Small intestine (tissue), 7 donors: ENCODE results near the gene TMEM11. TPM values are rescaled to one million over a fixed set of nuclear protein-coding genes. Genes with fewer than 3 reads are reported as not detected.

Experiments used
- DNase-seq, 2 donors: peaks; one replicate each; pipeline versions ENCODE4 v3.0.0 to v3.0.0-alpha.2; 2013
- FAIRE-seq: peaks from 2 replicates; lab custom pipeline; 2012; peaks lifted over from hg19 to GRCh38; lab: Jason Lieb, UNC
- H3K27ac ChIP-seq, 3 donors: one replicate each; pipeline ENCODE4 v1.5.1; 2013; ENCODE audit warnings: low read length in 2 of 3, mild to moderate bottlenecking in 2 of 3, control low read depth in 1 of 3, inconsistent platforms in 1 of 3, low read depth in 1 of 3, moderate library complexity in 1 of 3
- H3K27me3 ChIP-seq, 3 donors: one replicate each; pipeline ENCODE4 v1.6.1; 2013; ENCODE audit warnings: low read length in 3 of 3, inconsistent platforms in 1 of 3; ENCODE audit not compliant: control insufficient read depth in 3 of 3, insufficient read depth in 3 of 3
- H3K36me3 ChIP-seq, 3 donors: one replicate each; pipeline ENCODE4 v1.6.1; 2013; ENCODE audit warnings: low read length in 3 of 3, inconsistent platforms in 1 of 3, low read depth in 1 of 3, mild to moderate bottlenecking in 1 of 3, moderate library complexity in 1 of 3; ENCODE audit not compliant: control insufficient read depth in 3 of 3, insufficient read depth in 2 of 3
- H3K4me1 ChIP-seq, 3 donors: one replicate each; pipeline ENCODE4 v1.6.1; 2013; ENCODE audit warnings: low read length in 2 of 3, inconsistent platforms in 1 of 3, low read depth in 1 of 3, mild to moderate bottlenecking in 1 of 3, moderate library complexity in 1 of 3; ENCODE audit not compliant: control insufficient read depth in 3 of 3, insufficient read depth in 2 of 3
- H3K4me3 ChIP-seq, 3 donors: one replicate each; pipeline ENCODE4 v1.5.1; 2013; ENCODE audit warnings: low read length in 3 of 3, control low read depth in 1 of 3, inconsistent platforms in 1 of 3, low read depth in 1 of 3, mild to moderate bottlenecking in 1 of 3, moderate library complexity in 1 of 3
- H3K9me3 ChIP-seq, 2 donors: one replicate each; pipeline ENCODE4 v1.6.1; 2013; ENCODE audit warnings: low read depth in 1 of 2, low read length in 1 of 2; ENCODE audit not compliant: control insufficient read depth in 2 of 2, insufficient read depth in 1 of 2
- WGBS, 3 donors: extraction: QIAGEN DNeasy Blood & Tissue Kit; methylation state at CpG; one replicate each; pipeline ENCODE4 v1.1.7; 2013; 5-methylcytosine and 5-hydroxymethylcytosine counted together
- polyA plus RNA-seq, 4 donors: library from polyadenylated mRNA; stranded (reverse) in 3 of 4; unstranded in 1 of 4; fragments of 200-250 nt in 3 of 4; fragments of 120-200 nt in 1 of 4; gene quantifications; one replicate each; pipeline versions ENCODE4 v1.2.1 to v1.2.3, GENCODE V29; 2013
- donor health status: healthy with polysubstance abuse.
- donor health status: control.
- donor health status: control.
- donor health status: Bipolar disorder and iron deficiency.
- donor health status: healthy.

Gene TMEM11
- polyA plus RNA-seq, 4 donors: 21.5 to 38.7 (median 26.9) TPM

- H3K36me3 ChIP-seq: peaks cover 0 to 25% (median 0%) of the 10 kb centered on the region in 3 donors
- H3K4me3 ChIP-seq: no peak overlapping the region
- FAIRE-seq: no peak
- DNase-seq: no peak
- H3K27me3 ChIP-seq: no peaks in the 10 kb centered on the region
- no peak overlapping the region for H3K27ac ChIP-seq
- H3K9me3 ChIP-seq: no peaks in the 10 kb centered on the region
- no peaks in the 10 kb centered on the region for H3K4me1 ChIP-seq
- WGBS, 3 donors: 90 to 96% (median 94%) methylated on average over 13 of the region's 13 CpGs
Measured at GRCh38 chr17:21177854-21178600, 35.9 kb downstream of the TMEM11 start.

DNA sequence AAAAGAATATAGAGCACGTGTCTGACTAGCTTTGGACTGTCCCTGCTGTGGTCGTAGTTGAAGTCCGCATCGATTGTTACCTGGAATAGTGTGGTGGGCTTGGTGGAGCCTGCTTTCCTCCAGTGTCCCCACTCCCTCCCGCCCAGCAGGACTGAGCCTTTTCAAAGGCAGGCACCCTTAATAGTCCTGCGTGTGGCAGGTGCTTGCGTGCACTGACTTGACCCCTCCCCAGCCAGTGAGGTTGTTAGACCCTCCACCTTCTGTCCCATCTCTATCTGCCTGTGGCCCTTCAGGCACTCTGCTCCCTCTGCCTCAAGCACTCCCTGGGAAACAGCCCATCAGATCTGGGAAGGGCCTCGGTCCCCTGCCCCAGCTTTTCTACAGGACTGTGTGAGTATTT, 36.6 kb downstream of the TMEM11 start:
- H3K27ac ChIP-seq: no peak overlapping the region
- FAIRE-seq: no peak
- no peak for DNase-seq
- peaks cover 0 to 29% (median 0%) of the 10 kb centered on the region in 3 donors for H3K36me3 ChIP-seq
- no peak overlapping the region for H3K4me3 ChIP-seq
- no peaks in the 10 kb centered on the region for H3K4me1 ChIP-seq
- 95 to 96% (median 95%) methylated on average over 8 of the region's 8 CpGs for WGBS, 3 donors
- no peaks in the 10 kb centered on the region for H3K27me3 ChIP-seq
- H3K9me3 ChIP-seq: no peaks in the 10 kb centered on the region

DNA sequence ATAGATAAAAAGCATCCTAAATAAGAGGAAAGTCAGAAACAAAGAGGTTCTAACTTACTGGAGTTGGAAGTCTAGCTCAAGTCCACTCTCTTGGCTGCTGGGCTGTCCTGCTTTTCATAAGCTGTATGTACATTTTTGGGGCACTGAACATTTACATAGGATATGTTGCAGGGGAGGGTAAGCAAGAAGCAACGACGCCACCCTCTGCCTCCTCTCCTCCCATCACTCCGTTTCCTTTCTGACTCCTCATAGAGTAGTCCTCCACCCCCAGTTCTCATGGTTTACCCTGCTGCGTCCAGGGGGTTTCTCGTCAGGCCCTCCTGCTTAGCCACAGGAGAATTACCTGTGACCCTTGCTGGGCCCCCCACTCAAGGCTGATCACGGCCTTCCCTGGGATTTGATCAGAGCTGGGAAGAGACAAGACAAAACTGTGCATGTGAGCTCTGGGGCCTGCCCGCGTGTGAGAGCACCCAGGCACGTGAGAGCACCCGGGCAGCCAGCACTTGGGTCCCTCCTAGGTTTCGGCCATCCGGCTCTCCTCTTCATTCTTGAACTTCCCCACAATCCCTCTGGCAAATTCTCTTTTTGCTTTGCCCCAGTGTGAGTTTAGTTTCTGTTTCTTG, 37.1 kb downstream of the TMEM11 start:
- FAIRE-seq (no peak), DNase-seq (no peak)
- H3K27ac ChIP-seq: no peak overlapping the region
- WGBS, 3 donors: 85 to 88% (median 87%) methylated on average over 12 of the region's 12 CpGs
- no peak overlapping the region for H3K4me3 ChIP-seq
- H3K27me3 ChIP-seq: no peaks in the 10 kb centered on the region
- no peaks in the 10 kb centered on the region for H3K9me3 ChIP-seq
- H3K4me1 ChIP-seq: no peaks in the 10 kb centered on the region
- H3K36me3 ChIP-seq: peaks cover 0 to 33% (median 0%) of the 10 kb centered on the region in 3 donors

DNA sequence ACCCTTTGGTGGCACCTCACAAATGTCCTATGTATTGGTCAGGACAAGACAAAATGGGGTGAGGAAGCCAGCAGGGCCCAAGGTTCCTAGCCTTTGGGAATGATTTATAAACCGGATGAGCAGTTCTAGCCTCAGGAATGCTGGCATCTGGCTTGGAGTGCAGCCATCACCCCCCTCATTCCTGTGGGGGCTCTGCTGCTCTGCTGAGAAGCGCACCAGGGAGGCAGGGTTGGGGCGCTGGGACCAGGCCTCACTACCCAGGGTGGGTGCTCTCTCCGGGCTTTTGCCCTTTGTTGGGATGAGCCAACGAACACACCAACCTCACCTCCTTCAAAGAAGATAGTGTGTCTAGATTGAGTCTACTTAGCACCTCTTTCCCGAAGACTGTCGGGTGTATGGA, 39.2 kb downstream of the TMEM11 start:
- Histone ChIP-seq H3K36me3 (peaks cover 0 to 34% (median 0%) of the 10 kb centered on the region in 3 donors), H3K9me3 (no peaks in the 10 kb centered on the region), H3K27me3 (no peaks in the 10 kb centered on the region), H3K27ac (no peak overlapping the region), H3K4me1 (no peaks in the 10 kb centered on the region), H3K4me3 (no peak overlapping the region)
- 94 to 95% (median 94%) methylated on average over 7 of the region's 7 CpGs for WGBS, 3 donors
- DNase-seq (no peak), FAIRE-seq (no peak)

DNA sequence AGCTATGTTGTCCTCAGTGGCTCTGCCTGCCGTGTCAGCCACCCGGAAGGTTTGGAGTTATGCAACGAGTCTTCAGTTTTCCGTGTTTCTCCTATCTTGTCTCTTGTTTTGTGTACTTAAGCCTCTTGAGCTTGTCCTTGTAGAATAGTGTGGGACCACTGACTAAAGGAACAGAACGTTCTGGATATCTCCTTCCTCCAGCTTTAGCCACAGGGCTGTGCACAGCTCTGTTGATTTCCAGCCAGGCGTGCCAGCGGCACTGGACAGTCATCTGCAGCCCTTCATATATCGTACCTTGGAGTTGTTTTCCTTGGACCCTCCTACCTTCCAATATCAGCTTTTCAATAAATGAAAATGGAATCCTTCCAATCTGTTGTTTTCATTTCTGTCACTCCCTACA, 39.8 kb downstream of the TMEM11 start:
- DNase-seq (no peak), FAIRE-seq (no peak)
- Histone ChIP-seq H3K27me3 (no peaks in the 10 kb centered on the region), H3K27ac (no peak overlapping the region), H3K4me1 (no peaks in the 10 kb centered on the region), H3K9me3 (no peaks in the 10 kb centered on the region), H3K4me3 (no peak overlapping the region), H3K36me3 (peaks cover 0 to 32% (median 0%) of the 10 kb centered on the region in 3 donors)
- WGBS, 3 donors: 85 to 93% (median 90%) methylated on average over 8 of the region's 8 CpGs

DNA sequence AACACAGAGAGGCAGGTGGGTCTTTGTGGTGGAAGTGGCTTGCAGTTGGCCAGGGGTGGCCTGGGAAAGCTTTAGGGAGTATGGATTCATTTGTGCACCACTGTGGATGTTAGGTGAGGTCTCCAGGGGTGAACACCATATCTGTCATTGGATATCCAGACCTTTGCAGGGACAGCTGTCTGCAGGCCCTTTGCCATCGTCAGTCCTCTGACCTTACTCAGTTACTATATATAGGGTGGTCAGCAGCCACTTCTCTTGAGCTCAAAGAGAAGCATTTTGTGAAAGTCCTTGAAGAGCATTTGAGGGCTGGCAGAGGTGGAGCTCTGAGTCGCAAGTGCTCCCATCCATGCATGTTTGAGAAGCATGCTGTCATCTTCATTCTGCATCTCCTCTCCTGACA, 40.4 kb downstream of the TMEM11 start:
- 81 to 98% (median 89%) methylated on average over 2 of the region's 2 CpGs for WGBS, 3 donors
- Histone ChIP-seq H3K4me1 (no peaks in the 10 kb centered on the region), H3K36me3 (peaks cover 0 to 32% (median 0%) of the 10 kb centered on the region in 3 donors), H3K27ac (no peak overlapping the region), H3K9me3 (no peaks in the 10 kb centered on the region), H3K4me3 (no peak overlapping the region), H3K27me3 (no peaks in the 10 kb centered on the region)
- FAIRE-seq: no peak
- DNase-seq: no peak

DNA sequence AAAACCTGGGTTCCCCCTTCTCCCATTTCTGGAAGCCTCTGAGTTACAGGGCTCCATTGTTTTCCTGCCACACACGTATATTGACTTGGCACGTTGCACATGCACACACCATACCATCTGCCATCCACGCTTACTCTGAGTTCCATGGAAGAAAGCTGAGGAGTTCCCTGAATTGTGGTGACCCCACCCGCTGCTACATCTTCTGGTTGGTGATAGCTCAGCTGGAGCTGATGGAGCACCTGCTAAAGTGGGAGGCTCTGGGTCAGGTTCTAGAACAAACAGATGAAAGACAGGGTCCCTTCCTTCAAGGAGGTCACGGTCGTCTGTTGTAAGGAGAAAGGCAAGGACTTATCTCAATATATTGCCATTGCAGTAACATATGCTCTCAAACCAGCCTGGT, 41.1 kb downstream of the TMEM11 start:
- H3K27me3 ChIP-seq: no peaks in the 10 kb centered on the region
- no peak overlapping the region for H3K4me3 ChIP-seq
- DNase-seq: no peak
- FAIRE-seq: no peak
- no peaks in the 10 kb centered on the region for H3K4me1 ChIP-seq
- peaks cover 0 to 33% (median 0%) of the 10 kb centered on the region in 3 donors for H3K36me3 ChIP-seq
- H3K9me3 ChIP-seq: no peaks in the 10 kb centered on the region
- WGBS, 3 donors: 96 to 97% (median 97%) methylated on average over 6 of the region's 6 CpGs
- no peak overlapping the region for H3K27ac ChIP-seq

DNA sequence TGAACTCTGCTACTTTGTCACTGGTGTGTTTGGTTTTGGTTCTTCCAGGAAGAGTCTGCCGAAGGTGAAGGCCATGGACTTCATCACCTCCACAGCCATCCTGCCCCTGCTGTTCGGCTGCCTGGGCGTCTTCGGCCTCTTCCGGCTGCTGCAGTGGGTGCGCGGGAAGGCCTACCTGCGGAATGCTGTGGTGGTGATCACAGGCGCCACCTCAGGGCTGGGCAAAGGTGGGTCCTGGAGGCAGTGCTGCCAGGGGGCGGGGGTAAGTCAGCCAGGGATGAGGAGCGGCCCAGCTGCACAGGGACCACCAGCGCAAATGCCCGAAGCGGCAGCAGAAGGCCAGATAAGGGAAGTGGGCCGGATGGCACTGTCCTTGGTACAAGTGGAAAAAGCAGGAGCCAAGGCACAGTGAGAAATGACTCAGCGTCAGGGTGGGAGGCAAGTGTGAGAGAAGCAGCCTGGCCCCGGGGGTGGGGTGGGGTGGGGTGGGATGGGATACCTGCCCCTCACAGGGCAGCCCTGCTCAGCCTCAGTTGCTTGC, 41.9 kb downstream of the TMEM11 start:
- H3K27ac ChIP-seq: no peak overlapping the region
- no peak for DNase-seq

More for the DNA sequence above, 41.9 kb downstream of the TMEM11 start:
- no peaks in the 10 kb centered on the region for H3K4me1 ChIP-seq
- 94 to 96% (median 95%) methylated on average over 17 of the region's 17 CpGs for WGBS, 3 donors
- no peaks in the 10 kb centered on the region for H3K27me3 ChIP-seq
- no peak overlapping the region for H3K4me3 ChIP-seq
- FAIRE-seq: no peak
- no peaks in the 10 kb centered on the region for H3K9me3 ChIP-seq
- H3K36me3 ChIP-seq: peaks cover 0 to 30% (median 0%) of the 10 kb centered on the region in 3 donors
